GM18526 (cell line): ENCODE data around the gene TRMT10B.

Experiments
- POLR2A ChIP-seq: IDR thresholded peaks from 3 replicates; pipeline ENCODE4 v1.6.1; 2011; ENCODE audit not compliant: insufficient read length; ENCODE audit errors: extremely low read depth

Gene TRMT10B, protein sequence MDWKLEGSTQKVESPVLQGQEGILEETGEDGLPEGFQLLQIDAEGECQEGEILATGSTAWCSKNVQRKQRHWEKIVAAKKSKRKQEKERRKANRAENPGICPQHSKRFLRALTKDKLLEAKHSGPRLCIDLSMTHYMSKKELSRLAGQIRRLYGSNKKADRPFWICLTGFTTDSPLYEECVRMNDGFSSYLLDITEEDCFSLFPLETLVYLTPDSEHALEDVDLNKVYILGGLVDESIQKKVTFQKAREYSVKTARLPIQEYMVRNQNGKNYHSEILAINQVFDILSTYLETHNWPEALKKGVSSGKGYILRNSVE

DNA sequence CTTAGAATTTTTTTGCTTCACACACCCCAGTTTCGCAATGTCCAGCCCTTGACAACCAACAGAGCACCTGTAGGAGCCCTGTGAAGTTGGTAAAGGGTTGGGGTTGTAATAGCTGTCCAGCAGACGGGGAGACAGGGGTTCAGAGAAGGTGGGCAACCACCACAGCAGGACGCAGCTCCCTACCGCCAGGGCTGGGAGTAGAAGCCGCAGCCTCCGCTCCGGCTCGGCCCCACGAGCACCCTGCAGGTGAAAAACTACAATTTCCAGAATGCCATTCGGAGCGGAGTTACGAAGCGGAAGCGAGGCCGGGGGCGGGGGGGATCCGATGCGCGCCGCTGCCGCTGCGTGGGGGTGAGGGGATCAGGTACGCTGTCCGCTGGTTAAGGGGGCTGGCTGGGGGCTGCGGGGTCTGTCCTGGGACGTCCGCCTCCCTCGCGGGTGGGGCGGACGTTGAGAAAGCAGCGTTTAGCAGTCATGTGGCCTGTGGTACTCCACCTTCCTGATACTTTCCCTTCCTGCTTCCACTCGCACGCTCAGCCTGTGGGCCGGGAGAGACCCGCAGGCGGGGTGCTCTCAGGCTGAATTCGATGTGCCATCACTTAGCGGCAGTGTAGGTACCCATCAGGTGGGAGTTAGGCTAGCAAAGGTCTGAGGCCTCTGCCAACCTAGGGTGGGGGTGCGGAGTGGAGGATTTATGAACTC is at the start of gene TRMT10B:
TRMT10B (plus strand) TSS at position 317 of the 702 bp plus-strand sequence. CDS start 8,127 bp downstream, outside the sequence.
- TF ChIP-seq POLR2A, result peak; percentile 66

DNA sequence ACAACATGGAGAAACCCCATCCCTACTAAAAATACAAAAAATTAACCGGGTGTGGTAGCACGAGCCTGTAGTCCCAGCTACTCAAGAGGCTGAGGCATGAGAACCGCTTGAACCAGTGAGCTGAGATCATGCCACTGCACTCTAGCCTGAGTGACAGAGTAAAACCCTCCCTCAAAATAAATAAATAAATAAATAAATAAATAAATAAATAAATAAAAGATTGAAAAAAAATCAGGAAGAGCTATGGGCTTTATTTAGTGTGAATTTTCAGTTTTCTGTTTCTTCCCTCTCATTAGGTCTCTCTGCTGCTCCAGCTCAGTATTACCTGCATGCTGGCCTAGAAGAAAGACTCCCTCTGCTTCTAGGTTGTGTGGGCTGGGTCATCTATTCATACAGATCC is 47.8 kb upstream of the TRMT10B start:
- TF ChIP-seq POLR2A, result no peak

DNA sequence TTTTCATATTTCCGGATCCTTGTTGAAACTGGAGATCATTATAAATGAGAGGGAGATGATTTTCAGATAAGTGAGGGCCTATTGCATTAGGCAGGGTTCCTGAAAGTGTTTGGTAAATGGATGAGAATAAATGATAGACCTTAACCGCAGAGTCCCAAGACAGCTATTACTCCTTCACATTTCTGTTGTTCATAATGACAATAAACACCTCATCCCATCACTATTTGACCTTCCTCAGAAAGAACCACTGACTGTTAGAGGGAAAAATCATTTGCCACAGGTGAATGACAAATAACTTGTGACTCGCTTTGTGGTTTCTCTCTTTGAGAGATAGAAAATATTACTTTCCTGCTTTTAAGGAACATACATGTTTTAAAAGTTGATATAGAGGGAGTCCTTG is 47.3 kb upstream of the TRMT10B start:
- no peak for TF ChIP-seq POLR2A

DNA sequence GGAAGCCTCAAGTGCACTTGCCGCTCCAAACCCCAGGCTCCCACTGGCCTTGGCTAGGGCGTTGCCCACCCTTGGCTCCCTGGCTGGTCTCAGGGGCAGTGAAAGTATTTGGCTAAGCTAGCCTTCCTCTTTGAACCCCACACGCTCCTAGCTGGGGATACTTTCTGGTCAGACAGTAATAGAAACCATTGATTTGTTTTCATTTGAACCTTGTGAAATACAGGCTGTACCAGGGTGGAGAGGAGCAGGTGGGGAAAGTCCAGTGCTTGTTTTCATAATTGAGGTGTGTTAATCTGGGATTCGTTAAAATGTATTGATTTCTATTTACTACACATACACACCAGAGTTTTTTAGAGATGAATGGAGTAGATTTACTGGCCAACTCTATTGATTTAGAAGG is 45.9 kb upstream of the TRMT10B start:
- TF ChIP-seq POLR2A, result no peak

DNA sequence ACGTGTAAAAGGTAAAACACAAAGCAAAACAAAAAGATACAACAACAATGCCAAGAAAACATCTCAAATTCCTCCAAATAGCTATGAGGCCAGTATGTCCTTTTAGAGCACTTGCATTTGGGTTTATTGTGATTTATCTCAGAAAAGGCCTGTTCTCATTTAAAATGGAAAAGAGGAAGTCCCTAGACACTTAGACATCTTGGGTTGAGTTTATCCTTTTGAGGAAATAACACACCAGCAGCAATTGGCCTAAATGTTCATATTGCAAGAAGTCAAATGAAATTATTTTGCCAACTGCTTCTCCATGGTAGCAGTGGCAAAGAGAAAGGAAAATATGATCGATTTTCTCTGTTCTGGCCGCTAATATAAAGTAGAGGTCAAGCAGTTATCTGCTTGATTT is 43.6 kb upstream of the TRMT10B start:
- no peak for TF ChIP-seq POLR2A

DNA sequence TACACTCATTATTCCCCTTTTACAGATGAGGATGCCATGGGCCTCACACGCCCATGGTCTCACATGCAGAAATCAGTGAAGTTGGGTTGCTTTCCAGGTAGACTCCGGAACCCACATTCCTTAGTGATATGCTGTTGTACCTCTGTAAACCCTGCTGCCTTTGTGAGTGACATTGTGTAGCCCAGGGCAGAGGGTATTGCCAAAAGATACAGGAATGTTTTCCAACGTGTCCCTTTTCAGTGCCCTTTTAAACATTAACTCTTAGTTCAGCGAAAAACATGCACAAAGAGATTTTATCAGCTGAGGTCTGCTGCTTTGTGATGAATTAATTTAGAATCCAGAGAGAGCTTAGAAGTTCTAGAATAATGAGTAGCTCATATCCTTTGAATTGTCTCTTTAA is 38.3 kb upstream of the TRMT10B start:
- no peak for TF ChIP-seq POLR2A

DNA sequence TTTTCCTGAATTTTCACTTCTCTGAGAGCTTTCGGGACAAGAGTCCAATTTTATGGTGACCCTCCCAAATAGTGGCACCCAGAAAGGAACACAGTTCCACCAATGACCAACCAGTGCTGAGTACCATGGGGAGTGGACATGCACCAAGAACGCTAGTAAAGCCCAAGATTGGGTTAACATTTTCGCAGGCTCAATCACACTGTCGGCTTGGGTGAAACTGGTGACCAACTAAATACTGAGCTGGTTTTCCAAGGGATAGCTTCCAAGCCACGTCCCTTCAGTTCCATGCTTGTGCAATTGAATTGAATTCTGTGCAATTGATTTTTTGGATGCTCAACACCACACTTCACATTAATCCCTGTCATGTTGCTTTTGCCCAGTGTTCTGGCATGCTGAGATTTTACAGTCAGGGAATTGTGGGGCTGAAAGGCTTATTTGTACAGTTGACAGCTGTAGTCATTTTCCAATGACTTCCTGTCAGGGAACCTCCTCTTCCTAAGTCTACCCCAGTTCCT is 37.6 kb upstream of the TRMT10B start:
- TF ChIP-seq POLR2A, result no peak

DNA sequence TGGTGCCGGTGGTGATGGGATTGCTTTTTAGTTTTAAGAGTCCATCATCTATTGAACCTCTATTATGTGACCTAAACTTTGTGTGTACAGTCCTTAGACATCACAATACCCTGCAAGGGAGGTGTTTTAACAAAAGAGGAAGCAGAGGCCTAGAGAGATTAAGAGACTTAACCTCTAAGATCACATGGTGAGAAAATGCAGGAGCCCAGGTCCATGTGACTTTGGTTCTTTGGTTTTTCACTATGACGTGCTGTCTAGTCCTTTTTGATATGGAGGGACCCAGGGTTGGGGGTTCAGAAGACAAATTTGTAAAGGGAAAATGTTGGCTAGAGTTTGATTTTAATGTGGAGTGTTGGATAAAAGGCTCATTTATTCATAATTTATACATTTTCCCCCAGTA is 34.1 kb upstream of the TRMT10B start:
- TF ChIP-seq POLR2A, result no peak

DNA sequence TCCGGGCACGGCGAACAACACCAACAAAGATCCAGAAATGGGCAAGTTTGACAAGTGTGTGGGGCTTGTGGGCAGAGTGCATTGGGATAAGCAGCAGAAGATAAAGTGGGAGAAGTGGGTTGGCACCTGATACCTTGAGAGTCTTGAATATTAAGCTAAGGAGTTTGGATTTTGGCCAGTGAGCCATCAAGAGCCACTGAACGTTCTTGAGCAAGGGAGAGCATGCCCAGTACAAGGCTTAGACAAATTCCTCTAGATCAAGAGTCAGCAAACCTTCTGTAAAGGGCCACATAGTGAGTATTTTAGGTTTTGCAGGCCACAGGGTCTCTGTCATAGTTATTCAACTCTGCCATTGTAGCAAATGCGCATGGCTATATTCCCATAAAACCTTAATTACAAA is 26.6 kb upstream of the TRMT10B start:
- no peak for TF ChIP-seq POLR2A

DNA sequence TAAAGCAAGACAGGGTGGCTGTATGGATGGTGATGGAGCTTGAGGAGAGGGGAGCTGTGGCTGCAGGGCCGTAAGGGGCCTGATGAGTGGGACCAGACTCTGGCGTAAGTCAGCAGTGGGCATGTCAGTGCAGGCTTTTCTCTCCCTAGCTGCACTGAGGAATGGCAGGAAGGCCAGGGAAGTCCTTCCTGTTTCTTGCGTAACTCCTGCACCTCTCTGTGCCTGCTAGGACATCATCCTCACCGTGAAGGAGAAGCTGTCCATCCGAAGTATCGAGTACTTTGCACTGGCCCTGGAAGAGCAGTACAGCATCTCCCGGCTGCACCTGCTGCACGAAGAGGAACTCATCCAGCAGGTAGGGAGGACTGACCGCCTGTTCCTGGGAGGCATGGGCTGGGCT is 24.1 kb upstream of the TRMT10B start:
- no peak for TF ChIP-seq POLR2A

DNA sequence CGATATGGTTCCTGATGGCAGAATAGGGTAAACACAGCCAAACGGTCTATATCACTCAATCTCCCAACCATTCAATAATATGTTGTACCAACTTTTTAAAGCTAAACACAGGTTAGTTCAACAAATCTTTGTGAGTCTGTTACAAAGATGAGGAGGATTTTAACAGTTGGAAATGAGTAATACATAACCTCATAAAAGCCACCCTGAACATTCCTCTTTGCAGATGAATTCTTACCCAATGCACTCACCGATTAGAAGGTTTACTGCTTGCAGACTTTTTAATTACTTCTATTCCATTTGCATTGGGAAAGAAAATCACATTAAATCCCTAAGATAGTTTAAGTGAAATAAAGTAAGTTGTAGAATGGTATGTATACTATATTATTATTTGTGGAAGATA is 23.3 kb upstream of the TRMT10B start:
- no peak for TF ChIP-seq POLR2A

DNA sequence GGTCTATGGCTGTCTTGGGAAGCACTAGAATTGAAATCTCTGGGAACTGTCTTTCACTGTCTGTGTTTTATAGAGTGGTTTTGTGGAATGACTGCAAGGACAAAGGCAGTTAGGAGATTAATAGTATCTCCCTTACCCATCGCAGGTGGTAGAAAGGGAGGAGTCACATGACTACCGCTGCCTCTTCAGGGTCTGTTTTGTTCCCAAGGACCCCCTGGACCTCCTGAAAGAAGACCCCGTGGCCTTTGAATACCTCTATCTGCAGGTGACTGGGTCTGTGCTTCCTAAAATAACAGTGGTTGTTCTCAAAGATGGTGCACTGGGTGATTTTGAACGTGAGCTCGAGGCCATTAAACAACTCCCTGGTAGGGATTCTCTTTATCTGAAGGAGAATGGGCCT is 22.8 kb upstream of the TRMT10B start:
- TF ChIP-seq POLR2A, result no peak

DNA sequence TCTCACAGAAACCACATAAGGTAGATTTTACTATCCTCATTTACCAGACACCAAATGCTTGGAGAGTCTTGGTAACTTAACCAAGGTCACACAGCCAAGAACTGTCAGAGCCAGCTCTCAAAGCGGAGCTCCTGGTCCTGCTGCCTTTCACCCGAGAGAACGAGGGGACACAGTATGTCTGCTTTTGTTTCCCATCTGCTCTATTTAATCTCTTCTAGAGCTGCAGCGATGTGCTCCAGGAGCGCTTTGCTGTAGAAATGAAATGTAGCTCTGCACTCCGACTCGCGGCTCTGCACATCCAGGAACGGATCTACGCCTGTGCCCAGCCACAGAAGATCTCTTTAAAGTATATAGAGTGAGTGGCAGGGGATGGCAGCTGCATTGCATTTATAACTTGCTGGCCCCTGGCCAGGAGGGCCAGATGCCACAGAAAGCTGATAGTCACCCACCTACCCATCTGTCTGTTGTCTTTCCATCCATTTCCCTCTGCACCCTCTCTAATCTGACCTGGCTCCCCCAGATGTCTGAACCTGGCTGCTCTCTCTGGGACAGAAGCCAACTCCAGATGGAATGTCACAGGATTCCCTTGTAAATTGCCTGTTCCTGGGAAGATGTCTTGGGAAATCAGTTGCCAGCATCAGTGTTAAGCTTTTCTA is 21.4 kb upstream of the TRMT10B start:
- no peak for TF ChIP-seq POLR2A

DNA sequence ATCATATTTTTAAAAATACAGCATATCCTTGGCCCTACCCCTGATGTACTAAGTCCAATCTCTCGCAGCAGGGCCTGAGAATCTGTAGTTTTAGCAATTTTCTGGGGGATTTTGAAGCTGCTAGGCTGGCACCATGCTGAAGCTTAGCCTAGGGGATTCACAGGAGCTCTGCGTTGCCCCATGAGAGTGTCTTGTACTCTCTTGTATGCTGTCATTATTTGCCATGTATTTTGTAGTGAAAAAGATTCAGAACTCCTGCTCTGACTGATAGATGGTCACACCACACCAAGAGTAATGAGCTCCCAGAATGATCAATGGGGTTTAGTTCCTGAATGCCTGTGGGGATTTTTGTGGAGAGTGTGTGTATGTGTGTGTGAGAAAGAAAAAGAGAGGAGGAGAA is 20.7 kb upstream of the TRMT10B start:
- TF ChIP-seq POLR2A, result no peak

DNA sequence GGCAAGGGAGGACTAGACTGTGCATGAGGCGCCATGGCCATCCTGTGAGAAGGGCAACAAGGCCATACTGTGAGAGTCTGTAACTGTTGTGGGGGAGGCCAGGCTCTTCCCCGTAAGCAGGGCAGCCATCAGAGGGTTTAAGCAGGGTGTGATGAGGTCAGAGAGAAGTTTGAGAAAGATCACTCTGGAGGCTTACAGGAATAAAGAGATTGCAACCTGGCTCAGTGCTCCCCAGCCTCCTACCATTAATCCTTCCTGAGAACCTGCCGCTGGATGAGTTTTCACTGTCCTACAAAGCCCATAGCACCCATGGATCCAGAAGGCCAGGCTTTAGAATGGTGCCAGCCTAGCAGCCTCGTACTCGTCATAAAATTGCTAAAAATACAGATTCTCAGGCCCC is 14.4 kb upstream of the TRMT10B start:
- no peak for TF ChIP-seq POLR2A

DNA sequence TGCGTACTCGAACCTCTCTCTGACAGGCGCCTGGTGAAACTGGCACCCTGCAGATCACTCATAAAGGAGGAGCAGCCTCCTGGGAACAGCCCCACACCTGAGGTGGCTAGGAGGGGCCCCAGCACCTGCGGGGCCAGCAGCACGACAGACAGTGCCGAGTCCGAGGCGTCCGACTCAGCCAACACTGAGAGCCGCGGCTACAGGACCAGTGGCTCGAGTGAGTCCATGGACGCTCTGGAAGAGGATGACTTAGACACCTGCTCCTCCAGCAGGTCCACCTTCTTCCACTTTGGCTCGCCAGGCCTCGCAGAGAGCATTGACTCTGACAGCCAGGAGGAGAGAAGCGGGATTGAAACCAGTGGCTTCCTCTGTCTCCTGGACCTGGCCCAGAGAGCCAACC is 13.5 kb upstream of the TRMT10B start:
- no peak for TF ChIP-seq POLR2A

DNA sequence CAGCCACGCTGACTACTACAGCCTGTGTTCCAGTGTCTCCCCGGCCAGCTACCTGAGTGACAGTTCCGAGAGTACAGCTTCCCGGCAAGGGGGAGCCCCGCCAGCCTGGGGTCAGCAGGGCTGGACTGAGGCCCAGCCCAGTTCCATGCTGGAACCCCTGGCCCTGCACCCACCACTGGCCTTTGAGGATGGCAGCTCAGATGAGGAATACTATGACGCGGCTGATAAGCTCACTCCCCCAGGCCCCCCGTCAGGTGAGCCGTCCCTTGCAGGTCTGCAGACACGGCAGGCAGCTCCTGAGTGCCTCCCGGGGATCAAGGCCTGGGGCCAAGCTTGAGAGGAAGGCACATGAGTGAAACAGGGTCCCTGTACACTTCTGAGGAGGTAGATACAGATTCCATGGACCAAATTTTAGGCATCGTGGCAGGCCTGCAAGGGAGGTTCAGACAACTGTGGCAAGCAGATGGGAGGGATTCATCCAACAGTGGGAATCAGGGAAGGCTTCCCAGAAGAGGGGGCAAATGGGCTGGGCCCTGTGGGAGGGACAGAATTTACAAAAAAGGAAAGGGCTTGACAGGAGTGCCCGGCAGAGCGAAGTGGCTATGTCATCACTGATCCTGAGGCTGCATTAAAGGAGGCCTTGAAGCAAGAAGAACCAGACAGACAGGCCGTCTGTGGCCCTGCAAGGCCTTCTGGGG is 12.8 kb upstream of the TRMT10B start:
- no peak for TF ChIP-seq POLR2A
